Subcutaneous adipose tissue (tissue), 4 donors: ENCODE data around the gene RAB40C. TPM values are rescaled to one million over a fixed set of nuclear protein-coding genes. Genes with fewer than 3 reads are reported as not detected.

Experiments
- total RNA-seq, 4 donors: library from RNA; depleted of rRNA; stranded (reverse); fragments of >200 nt; gene quantifications; one replicate each; pipeline ENCODE4 v1.1.0, GENCODE V29; 2016
- TF ChIP-seq, protein P1 (sequence below): fragments of 450-650 bp; IDR thresholded peaks from one replicate; pipeline ENCODE4 v1.5.1; 2016; ENCODE audit warnings: low read depth, mild to moderate bottlenecking, control low read depth, antibody characterized with exemption, moderate library complexity

Gene RAB40C
- total RNA-seq, 4 donors from 2014 or later: 7.7 to 32.2 (median 12.3) TPM

- TF ChIP-seq, protein P1, sequence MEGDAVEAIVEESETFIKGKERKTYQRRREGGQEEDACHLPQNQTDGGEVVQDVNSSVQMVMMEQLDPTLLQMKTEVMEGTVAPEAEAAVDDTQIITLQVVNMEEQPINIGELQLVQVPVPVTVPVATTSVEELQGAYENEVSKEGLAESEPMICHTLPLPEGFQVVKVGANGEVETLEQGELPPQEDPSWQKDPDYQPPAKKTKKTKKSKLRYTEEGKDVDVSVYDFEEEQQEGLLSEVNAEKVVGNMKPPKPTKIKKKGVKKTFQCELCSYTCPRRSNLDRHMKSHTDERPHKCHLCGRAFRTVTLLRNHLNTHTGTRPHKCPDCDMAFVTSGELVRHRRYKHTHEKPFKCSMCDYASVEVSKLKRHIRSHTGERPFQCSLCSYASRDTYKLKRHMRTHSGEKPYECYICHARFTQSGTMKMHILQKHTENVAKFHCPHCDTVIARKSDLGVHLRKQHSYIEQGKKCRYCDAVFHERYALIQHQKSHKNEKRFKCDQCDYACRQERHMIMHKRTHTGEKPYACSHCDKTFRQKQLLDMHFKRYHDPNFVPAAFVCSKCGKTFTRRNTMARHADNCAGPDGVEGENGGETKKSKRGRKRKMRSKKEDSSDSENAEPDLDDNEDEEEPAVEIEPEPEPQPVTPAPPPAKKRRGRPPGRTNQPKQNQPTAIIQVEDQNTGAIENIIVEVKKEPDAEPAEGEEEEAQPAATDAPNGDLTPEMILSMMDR: no peak
Measured at GRCh38 chr16:660459-661183, 70.8 kb downstream of the RAB40C start.

DNA sequence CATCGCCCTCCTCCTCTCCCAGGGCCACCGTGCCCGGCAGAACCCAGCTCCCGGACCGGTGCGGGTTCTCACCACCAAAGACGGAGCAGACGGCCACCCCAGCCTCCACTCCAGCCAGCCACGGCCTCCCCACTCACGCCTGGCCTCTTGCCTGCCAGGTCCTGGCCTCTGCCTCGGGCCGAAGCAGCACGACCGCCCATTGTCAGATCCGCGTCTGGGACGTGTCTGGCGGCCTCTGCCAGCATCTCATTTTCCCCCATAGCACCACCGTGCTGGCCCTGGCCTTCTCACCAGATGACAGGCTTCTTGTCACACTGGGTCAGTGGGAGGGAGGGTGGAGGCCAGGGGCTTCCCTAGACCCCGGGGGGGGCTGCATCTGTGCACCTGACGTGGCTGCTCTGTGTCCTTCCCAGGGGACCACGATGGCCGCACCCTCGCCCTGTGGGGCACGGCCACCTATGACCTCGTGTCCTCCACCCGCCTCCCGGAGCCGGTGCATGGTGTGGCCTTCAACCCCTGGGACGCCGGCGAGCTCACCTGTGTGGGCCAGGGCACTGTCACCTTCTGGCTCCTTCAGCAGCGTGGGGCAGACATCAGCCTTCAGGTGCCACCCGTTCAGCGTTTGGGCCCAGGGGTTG, 71.4 kb downstream of the RAB40C start:
- TF ChIP-seq, protein P1: no peak

DNA sequence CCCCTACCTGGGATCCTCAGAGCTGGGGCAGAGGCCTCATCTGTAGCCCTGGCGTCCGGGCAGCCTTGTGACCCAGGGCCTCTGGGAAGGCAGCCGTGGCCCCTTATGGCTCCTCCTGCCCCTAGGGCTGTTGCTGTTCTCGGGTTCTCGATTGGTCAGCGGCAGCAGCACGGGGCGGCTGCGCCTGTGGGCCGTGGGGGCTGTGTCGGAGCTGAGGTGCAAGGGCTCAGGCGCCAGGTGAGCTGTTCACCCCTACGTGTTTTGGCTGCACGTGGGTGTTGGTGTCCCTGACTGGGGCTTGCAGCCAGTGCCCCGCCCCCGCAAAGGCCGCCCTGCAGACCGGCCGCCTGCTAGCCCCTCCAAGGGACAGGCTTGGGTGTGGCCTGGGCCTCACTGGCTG, 72.2 kb downstream of the RAB40C start:
- TF ChIP-seq, protein P1: no peak

DNA sequence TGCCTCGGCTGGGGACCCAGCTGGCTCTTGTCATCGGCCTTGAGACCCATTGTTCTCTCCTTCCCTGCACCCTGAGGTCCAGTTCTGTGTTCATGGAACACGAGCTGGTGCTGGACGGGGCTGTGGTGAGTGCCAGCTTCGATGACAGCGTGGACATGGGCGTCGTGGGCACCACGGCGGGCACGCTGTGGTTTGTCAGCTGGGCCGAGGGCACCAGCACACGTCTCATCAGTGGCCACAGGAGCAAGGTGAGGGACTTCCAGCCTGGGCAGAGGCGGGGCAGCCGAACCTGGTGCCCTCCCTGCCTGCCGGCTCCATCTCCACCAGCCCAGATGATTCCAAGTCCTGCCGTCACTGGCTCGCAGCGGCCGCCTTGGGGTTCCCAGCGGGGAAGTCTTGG, 72.7 kb downstream of the RAB40C start:
- TF ChIP-seq, protein P1: no peak

- TF ChIP-seq, protein P1: no peak
Measured at GRCh38 chr16:666572-666971, 76.7 kb downstream of the RAB40C start.

GRCh38 chr16:667113-667779, 77.4 kb downstream of the RAB40C start:
- TF ChIP-seq, protein P1: no peak
